NCI-H748 treated with DMSO at 0.1 percent for 48 hours (cell line): Measurements from ENCODE around the gene SLC1A4.
A peak's percentile ranks its signal among the peaks of the same experiment; 100 is the strongest.
"Not testable (repeated sequence)": the region's sequence is repeated elsewhere in the genome, so short reads cannot be mapped to it uniquely, and the experiment has no call there.

Experiments used
- DNase-seq: peaks from one replicate; lab custom pipeline; 2025; lab: John Stamatoyannopoulos, UW

SLC1A4 gene

GRCh38 chr2:64989126-64989981, at the start of gene SLC1A4:
Gene SLC1A4 (plus strand): TSS chr2:64989399. CDS start chr2:64989644, 245 bp downstream.
- DNase-seq = peak; percentile 36

GRCh38 chr2:64941143-64941542, 48.1 kb upstream of the SLC1A4 start:
- no peak for DNase-seq

- no peak for DNase-seq
These were observed 47.4 kb upstream of the SLC1A4 start for GRCh38 chr2:64941801-64942200.

- DNase-seq = no peak
These were observed 46.5 kb upstream of the SLC1A4 start for GRCh38 chr2:64942693-64943092.

GRCh38 chr2:64943387-64944150, 45.6 kb upstream of the SLC1A4 start:
- no peak for DNase-seq

- DNase-seq = no peak
These were observed 44.7 kb upstream of the SLC1A4 start for GRCh38 chr2:64944484-64944883.

- DNase-seq = no peak
These were observed 43.0 kb upstream of the SLC1A4 start for GRCh38 chr2:64945973-64946768.

- no peak for DNase-seq
These were observed 42.4 kb upstream of the SLC1A4 start for GRCh38 chr2:64946769-64947247.

- DNase-seq = no peak
These were observed 41.3 kb upstream of the SLC1A4 start for GRCh38 chr2:64947885-64948284.

GRCh38 chr2:64950226-64951160, 38.7 kb upstream of the SLC1A4 start:
- DNase-seq = no peak

GRCh38 chr2:64951306-64951953, 37.8 kb upstream of the SLC1A4 start:
- no peak for DNase-seq

GRCh38 chr2:64952096-64952495, 37.1 kb upstream of the SLC1A4 start:
- no peak for DNase-seq

GRCh38 chr2:64952511-64953482, 36.4 kb upstream of the SLC1A4 start:
- no peak for DNase-seq

- no peak for DNase-seq
These were observed 33.7 kb upstream of the SLC1A4 start for GRCh38 chr2:64955467-64955866.

GRCh38 chr2:64957109-64957903, 31.9 kb upstream of the SLC1A4 start:
- no peak for DNase-seq

- DNase-seq = no peak
These were observed 30.6 kb upstream of the SLC1A4 start for GRCh38 chr2:64958556-64958955.

GRCh38 chr2:64960819-64961218, 28.4 kb upstream of the SLC1A4 start:
- DNase-seq = no peak

GRCh38 chr2:64963138-64963537, 26.1 kb upstream of the SLC1A4 start:
- not testable (repeated sequence) for DNase-seq
